Umbilical cord (tissue), 1 donor: Measurements from ENCODE around the gene KIAA0232. TPM values are rescaled to one million over a fixed set of nuclear protein-coding genes. Genes with fewer than 3 reads are reported as not detected.

Experiments
- total RNA-seq: library from RNA; depleted of rRNA; stranded (reverse); fragments of >200 nt; gene quantifications from one replicate; pipeline ENCODE4 v1.2.3, GENCODE V29; 2014; ENCODE audit warnings: low replicate concordance; ENCODE audit not compliant: insufficient read depth

KIAA0232 gene
- total RNA-seq, 1 donor from 2014 or later, result 27.9 TPM

Other genes with a start within 250 kb of the KIAA0232 start
- gene MAN2B2, start 207.5 kb upstream of the KIAA0232 start, total RNA-seq, result 19.0 TPM
- 63.6 TPM for gene MRFAP1, start 142.0 kb upstream of the KIAA0232 start, total RNA-seq
- gene S100P, start 88.8 kb upstream of the KIAA0232 start, total RNA-seq, result 5.3 TPM
- gene MRFAP1L1, start 72.9 kb upstream of the KIAA0232 start, total RNA-seq, result 38.0 TPM
- gene BLOC1S4, start 66.6 kb upstream of the KIAA0232 start, total RNA-seq, result 17.1 TPM
- 35.6 TPM for gene TBC1D14, start 127.1 kb downstream of the KIAA0232 start, total RNA-seq